Measurements from ENCODE around the gene ACR. TPM values are rescaled to one million over a fixed set of nuclear protein-coding genes. Genes with fewer than 3 reads are reported as not detected.

ACR gene
- total RNA-seq, result 1 to 10 TPM in 1 of 3 donors, under 1 TPM in 2; 0.41 to 1.4 (median 0.43) TPM
- long read RNA-seq, donor 1, result 0 reads
- long read RNA-seq, donor 2, result 0 reads

GRCh38 chr22:50737728-50738648 lies at the start of gene ACR:
Gene ACR, plus strand, starts transcription at chr22:50738204. Its CDS starts 32 bp downstream, at chr22:50738236.
- DNase-seq (peak in 1 of 3 donors; percentile 13), ATAC-seq (no peak)
- no peaks in the 10 kb centered on the region for H3K4me1 ChIP-seq (ENCODE audit: low read depth)
- H3K36me3 ChIP-seq (ENCODE audit: low read depth), result no peaks in the 10 kb centered on the region
- intact Hi-C loops (cut with DNase I, micrococcal nuclease), result no loop called here
- no peak for TF ChIP-seq CTCF (IDR thresholded peaks at IDR 0.05)
- H3K4me3 ChIP-seq, result no peak within 1 kb of the TSS
- no peaks in the 10 kb centered on the region for H3K9me3 ChIP-seq

DNA sequence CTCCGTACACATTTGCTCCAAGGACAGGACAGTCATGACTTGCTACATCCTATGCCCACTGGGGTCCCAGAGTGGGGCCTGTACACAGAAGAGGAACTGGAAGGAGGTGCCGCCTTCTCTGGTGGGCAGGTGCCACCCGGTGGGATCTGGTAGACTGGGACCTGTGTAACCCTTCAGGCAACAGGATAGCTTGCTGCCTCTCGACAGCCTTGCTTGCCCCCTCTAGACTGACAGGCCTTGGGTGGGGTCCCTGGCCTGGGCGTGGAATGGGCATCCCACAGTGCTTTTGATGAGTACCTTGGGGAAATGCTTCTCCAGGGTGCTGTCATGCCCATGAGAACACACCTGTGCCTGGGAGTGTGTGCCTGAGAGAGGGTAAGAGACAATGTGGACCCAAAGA lies 49.6 kb upstream of the ACR start:
- Histone ChIP-seq H3K4me3 (no peak overlapping the region), H3K36me3 (ENCODE audit: low read depth) (no peaks in the 10 kb centered on the region), H3K4me1 (ENCODE audit: low read depth) (no peaks in the 10 kb centered on the region), H3K9me3 (no peaks in the 10 kb centered on the region)
- no peak for TF ChIP-seq CTCF (IDR thresholded peaks at IDR 0.05)
- intact Hi-C loops (cut with DNase I, micrococcal nuclease), result no loop called here
- ATAC-seq (no peak), DNase-seq (no peak)

DNA sequence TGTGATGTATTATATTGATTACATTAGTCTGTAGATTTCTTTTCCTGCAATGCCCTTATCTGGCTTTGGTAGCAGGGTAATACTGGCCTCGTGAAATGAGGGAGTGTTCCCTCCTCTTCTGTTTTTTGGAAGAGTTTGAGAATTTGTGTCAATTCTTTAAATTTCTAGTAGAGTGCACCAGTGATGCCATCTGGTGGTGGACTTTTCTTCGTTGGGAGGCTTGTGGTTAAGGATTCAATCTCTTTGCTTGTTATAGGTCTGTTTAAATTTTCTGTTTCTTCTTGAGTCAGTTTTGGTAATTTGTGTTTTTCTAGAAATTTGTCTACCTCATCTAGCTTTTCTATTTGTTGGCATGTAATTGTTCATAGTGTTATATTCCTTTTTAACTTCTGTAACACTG lies 46.5 kb upstream of the ACR start:
- peak in 1 of 3 donors; percentile 67 for DNase-seq

GRCh38 chr22:50693462-50693861 lies 44.5 kb upstream of the ACR start:
- DNase-seq (no peak), ATAC-seq (no peak)
- Histone ChIP-seq H3K4me1 (ENCODE audit: low read depth) (peaks cover 4% of the 10 kb centered on the region), H3K36me3 (ENCODE audit: low read depth) (no peaks in the 10 kb centered on the region), H3K9me3 (no peaks in the 10 kb centered on the region), H3K4me3 (no peak overlapping the region)
- TF ChIP-seq CTCF (IDR thresholded peaks at IDR 0.05), result no peak
- intact Hi-C loops (cut with DNase I, micrococcal nuclease), result no loop called here

More for the DNA sequence above, 46.5 kb upstream of the ACR start:
- ATAC-seq, result no peak
- TF ChIP-seq CTCF (IDR thresholded peaks at IDR 0.05), result no peak
- Histone ChIP-seq H3K4me1 (ENCODE audit: low read depth) (no peaks in the 10 kb centered on the region), H3K9me3 (no peaks in the 10 kb centered on the region), H3K36me3 (ENCODE audit: low read depth) (no peaks in the 10 kb centered on the region), H3K4me3 (no peak overlapping the region)
- intact Hi-C loops (cut with DNase I, micrococcal nuclease), result no loop called here

DNA sequence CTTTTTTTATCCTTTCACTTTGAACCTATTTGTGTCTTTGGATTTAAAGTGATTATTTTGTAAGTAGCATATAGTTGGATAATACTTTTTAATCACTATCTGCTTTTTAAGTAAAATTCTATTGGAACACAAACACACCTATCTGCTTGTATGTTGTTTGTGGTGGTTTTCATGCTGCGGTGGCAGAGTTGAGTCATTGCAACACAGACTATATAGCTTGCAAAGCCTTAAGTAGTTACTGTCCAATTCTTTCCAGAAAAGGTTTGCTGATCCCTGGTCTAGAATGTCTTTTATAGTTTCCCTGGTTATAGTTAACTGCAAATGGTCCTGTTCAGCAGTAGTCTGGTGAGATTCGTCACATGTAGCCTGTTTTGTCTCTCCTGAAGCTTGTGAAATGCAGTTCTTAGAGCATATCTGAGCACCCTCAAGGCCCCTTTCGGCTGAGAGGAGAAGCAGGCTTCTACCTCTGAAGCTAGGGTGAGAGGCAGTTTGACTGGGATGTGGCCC lies 43.9 kb upstream of the ACR start:
- Histone ChIP-seq H3K36me3 (ENCODE audit: low read depth) (no peaks in the 10 kb centered on the region), H3K4me1 (ENCODE audit: low read depth) (peaks cover 4% of the 10 kb centered on the region), H3K9me3 (no peaks in the 10 kb centered on the region), H3K4me3 (no peak overlapping the region)
- intact Hi-C loops (cut with DNase I, micrococcal nuclease), result no loop called here
- ATAC-seq, result no peak
- no peak for DNase-seq
- no peak for TF ChIP-seq CTCF (IDR thresholded peaks at IDR 0.05)

Data from mucosa of descending colon (tissue), 3 donors.